HCT116 (cell line): ENCODE results near the gene OPRD1. TPM values are rescaled to one million over a fixed set of nuclear protein-coding genes. Genes with fewer than 3 reads are reported as not detected.

Source experiments
- ATAC-seq: fragments of 200-7000 bp; cut with Tn5 transposase; 2 replicates; pipeline ENCODE4 v1.9.1; 2020; ENCODE audit warnings: mild to moderate bottlenecking, moderate library complexity
- BruUV-seq: library from RNA; stranded (reverse); fragments of 400-500 nt; replicated peaks from 2 replicates; lab custom pipeline; 2021; lab: Mats Ljungman, UMichigan
- CTCF ChIA-PET: fragments of 300-600 bp; sonication (Branson Sonifier 250); formaldehyde crosslinking; loops from one replicate; lab custom pipeline; 2021; ENCODE audit warnings: antibody characterized with exemption; lab: Charles Lee
- POLR2A ChIA-PET: fragments of 300-600, 350-600 bp; sonication (Branson Sonifier 250); formaldehyde crosslinking; loops from one replicate; lab custom pipeline; 2021; ENCODE audit warnings: antibody characterized with exemption; lab: Charles Lee
- RAD21 ChIA-PET, 2 experiments: fragments of 300-600 bp; sonication (Branson Sonifier 250); formaldehyde crosslinking; loops; one replicate each; lab custom pipeline; 2023; ENCODE audit warnings: low total read pairs in 2 of 2; ENCODE audit not compliant: uncharacterized antibody in 2 of 2, unreplicated experiment in 2 of 2, low non-redundant PET in 1 of 2; lab: Charles Lee
- DNase-seq: peaks from one replicate; pipeline ENCODE4 v3.0.0-alpha.2; 2010; ENCODE audit warnings: low read depth, low spot score
- H2AFZ ChIP-seq: fragments of 200-600 bp; shearing (Covaris generic), sonication (generic); 2 replicates; pipeline ENCODE4 v1.6.1; 2017; ENCODE audit warnings: low read depth, mixed run types, mixed read lengths, antibody characterized with exemption, low read length; ENCODE audit not compliant: poor library complexity, severe bottlenecking
- H3K27ac ChIP-seq: 2 replicates; pipeline ENCODE4 v1.5.1; 2012; ENCODE audit warnings: low read depth, low read length
- H3K27me3 ChIP-seq: fragments of 200-600 bp; sonication (generic); 2 replicates; pipeline ENCODE4 v1.6.1; 2016; ENCODE audit warnings: mixed run types, low read length, mixed read lengths; ENCODE audit not compliant: insufficient read depth
- H3K36me3 ChIP-seq, 2 experiments: fragments of 200-500 bp in 1 of 2; fragments of 200-600 bp in 1 of 2; sonication (Bioruptor generic) in 1 of 2; sonication (generic) in 1 of 2; 2 replicates each; pipeline versions ENCODE4 v1.5.1 to v1.6.1; 2014 to 2016; ENCODE audit warnings: low read length in 2 of 2, inconsistent platforms in 1 of 2, mixed read lengths in 1 of 2, mixed run types in 1 of 2; ENCODE audit not compliant: insufficient read depth in 2 of 2, control insufficient read depth in 1 of 2
- H3K4me1 ChIP-seq, 2 experiments: fragments of 200-600 bp in 1 of 2; sonication (generic) in 1 of 2; 2 replicates each; pipeline versions ENCODE4 v1.5.1 to v1.6.1; 2012 to 2017; ENCODE audit warnings: low read length in 2 of 2, inconsistent platforms in 1 of 2, mild to moderate bottlenecking in 1 of 2, mixed read lengths in 1 of 2, mixed run types in 1 of 2, moderate library complexity in 1 of 2; ENCODE audit not compliant: insufficient read depth in 2 of 2, control insufficient read depth in 1 of 2
- H3K4me2 ChIP-seq: fragments of 200-600 bp; sonication (generic); 2 replicates; pipeline ENCODE4 v1.6.1; 2017; ENCODE audit warnings: mixed run types, low read length, mixed read lengths
- H3K4me3 ChIP-seq, 2 experiments: fragments of 200-600 bp in 1 of 2; sonication (generic) in 1 of 2; replicated peaks in 1 of 2; 2 replicates each; pipeline ENCODE4 v1.5.1; 2011 to 2016; ENCODE audit warnings: low read length in 2 of 2, control low read depth in 1 of 2, low read depth in 1 of 2, mild to moderate bottlenecking in 1 of 2, mixed read lengths in 1 of 2, mixed run types in 1 of 2
- H3K79me2 ChIP-seq: fragments of 200-600 bp; sonication (generic); 2 replicates; pipeline ENCODE4 v1.6.1; 2017; ENCODE audit warnings: mild to moderate bottlenecking, mixed run types, low read length, moderate library complexity, mixed read lengths; ENCODE audit not compliant: insufficient read depth
- H3K9ac ChIP-seq: fragments of 200-600 bp; sonication (generic); 2 replicates; pipeline ENCODE4 v1.6.1; 2016; ENCODE audit warnings: low read length, mixed read lengths
- H3K9me2 ChIP-seq: fragments of 200-600 bp; sonication (generic), shearing (Covaris generic); 2 replicates; pipeline ENCODE4 v1.6.1; 2017; ENCODE audit warnings: mixed run types, mild to moderate bottlenecking, moderate library complexity; ENCODE audit not compliant: insufficient read depth
- H3K9me3 ChIP-seq, 2 experiments: fragments of 200-500 bp in 1 of 2; fragments of 200-600 bp in 1 of 2; sonication (Bioruptor generic) in 1 of 2; sonication (generic) in 1 of 2; 2 replicates each; pipeline ENCODE4 v1.6.1; 2014 to 2017; ENCODE audit warnings: low read length in 2 of 2, mixed read lengths in 2 of 2, inconsistent platforms in 1 of 2, low read depth in 1 of 2, mild to moderate bottlenecking in 1 of 2, mixed run types in 1 of 2, moderate library complexity in 1 of 2; ENCODE audit not compliant: control insufficient read depth in 1 of 2, insufficient read depth in 1 of 2
- H4K20me1 ChIP-seq: fragments of 200-600 bp; sonication (generic), shearing (Covaris generic); 2 replicates; pipeline ENCODE4 v1.6.1; 2017; ENCODE audit warnings: mixed run types, mild to moderate bottlenecking, moderate library complexity; ENCODE audit not compliant: insufficient read depth
- CBX3 ChIP-seq: IDR thresholded peaks from 2 replicates; pipeline ENCODE4 v1.6.1; 2012; ENCODE audit warnings: low read depth
- ELF1 ChIP-seq: IDR thresholded peaks from 2 replicates; pipeline ENCODE4 v1.6.1; 2012; ENCODE audit warnings: low read depth, borderline replicate concordance
- EZH2 ChIP-seq: fragments of 200-600 bp; sonication (generic); IDR thresholded peaks from 2 replicates; pipeline ENCODE4 v1.6.1; 2017; ENCODE audit warnings: antibody characterized with exemption, mixed run types
- REST ChIP-seq: IDR thresholded peaks from 2 replicates; pipeline ENCODE4 v1.6.1; 2012; ENCODE audit warnings: low read depth
- SP1 ChIP-seq: IDR thresholded peaks from 2 replicates; pipeline ENCODE4 v1.6.1; 2012; ENCODE audit warnings: low read depth
- TCF7L2 ChIP-seq: IDR thresholded peaks from 2 replicates; pipeline ENCODE4 v1.7.0; 2011; ENCODE audit warnings: borderline replicate concordance, inconsistent platforms; ENCODE audit not compliant: insufficient read depth, insufficient read length; ENCODE audit errors: extremely low read depth
- ZFX ChIP-seq: fragments of 450-650 bp; IDR thresholded peaks from 2 replicates; pipeline ENCODE4 v1.6.1; 2017
- intact Hi-C: fragments of 100-400 bp; cut with micrococcal nuclease; formaldehyde crosslinking; loops from 2 replicates; pipeline ENCODE4 v1.10.0; 2022
- total RNA-seq: library from RNA; stranded (reverse); gene quantifications from one replicate; pipeline ENCODE4 v1.2.1, GENCODE V29; 2021; ENCODE audit not compliant: unreplicated experiment
- TF ChIP-seq, protein P1 (sequence below): IDR thresholded peaks from 2 replicates; pipeline ENCODE4 v1.6.1; 2012

Gene OPRD1
- total RNA-seq, 1 experiment from 2014 or later, result not detected

DNA sequence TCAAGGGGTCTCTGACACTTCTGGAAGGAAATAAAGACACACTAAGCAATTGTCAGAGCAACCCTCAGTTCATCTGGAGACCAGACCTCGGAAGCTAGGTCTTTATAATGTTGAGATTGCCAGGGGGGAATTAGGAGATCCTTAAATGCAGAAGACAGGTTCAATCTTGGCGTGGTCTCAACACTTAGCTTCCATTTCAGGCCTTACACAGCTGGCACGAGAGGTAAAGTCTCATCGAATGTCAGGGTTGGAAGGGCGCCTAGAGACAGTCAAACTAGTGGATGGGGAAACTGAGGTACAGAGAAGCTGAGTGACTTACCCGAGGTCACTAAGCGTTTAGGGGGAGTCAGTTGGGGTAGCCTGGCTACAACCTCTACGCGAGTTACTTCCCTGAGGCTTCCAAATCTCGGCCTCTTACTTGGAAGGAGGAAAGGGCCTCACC is 101.8 kb downstream of the OPRD1 start:
- no peak for TF ChIP-seq ELF1
- no peak for TF ChIP-seq EZH2
- TF ChIP-seq, all 23 proteins: peak for 0
- RAD21 ChIA-PET, result interaction anchor here in 1 of 2 experiments (1.5 kb wide), 1 partner anchor 29 kb away, joined by 3 read pairs; no protein-coding TSS in a partner anchor

DNA sequence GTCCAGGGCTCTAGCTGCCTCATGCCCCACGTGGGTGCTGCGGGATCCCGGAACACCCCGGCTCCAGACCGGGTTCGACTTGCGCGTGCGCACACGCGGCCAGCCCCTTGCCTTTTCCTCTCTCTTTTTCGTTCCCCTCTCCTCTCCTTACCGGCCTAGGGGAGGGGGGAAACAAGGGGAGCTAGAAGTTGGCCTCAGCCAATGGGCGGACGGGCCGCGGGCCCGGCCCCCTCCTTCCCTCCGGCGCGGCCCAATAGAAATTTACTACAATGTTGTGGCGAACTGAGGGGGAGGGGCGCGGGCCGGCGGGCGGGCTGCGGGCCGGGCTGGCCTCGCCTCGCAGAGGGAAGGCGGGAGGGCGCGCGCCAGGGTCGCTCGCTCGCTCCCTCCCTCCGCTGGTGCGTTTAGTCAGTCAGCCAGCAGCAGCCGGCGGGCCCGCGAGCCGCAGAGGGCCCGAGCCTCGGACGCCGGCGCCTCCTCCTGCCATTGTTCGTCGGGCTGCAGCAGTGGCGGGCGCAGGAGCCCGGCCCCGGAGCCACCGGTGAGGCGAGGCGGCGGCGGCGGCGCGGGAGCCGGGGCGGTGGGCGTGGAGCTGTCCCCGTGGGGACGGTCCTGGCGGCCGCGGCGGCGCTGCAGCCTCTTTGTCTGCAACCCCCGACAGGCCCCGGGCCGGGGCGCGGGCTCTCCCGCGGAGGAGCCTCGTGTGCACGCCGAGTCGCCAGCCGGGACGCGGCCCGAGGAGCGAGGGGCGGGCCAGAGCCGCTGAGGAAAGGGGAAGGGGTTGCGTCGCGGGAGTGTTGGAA is 102.5 kb downstream of the OPRD1 start, which contains the start of gene EPB41:
TSS of gene EPB41 (plus strand) at position 342 of the 803 bp plus-strand sequence. CDS start 72,869 bp downstream, outside the sequence.
- Histone ChIP-seq H3K4me1 (peaks cover 13 to 21% of the 10 kb centered on the region in 2 experiments), H3K27ac (peak within 1 kb of the TSS; percentile 38; the same call in 1 of the 2 replicates), H3K9me3 (no peaks in the 10 kb centered on the region), H3K79me2 (peaks cover 23% of the 10 kb centered on the region), H3K9me2 (no peaks in the 10 kb centered on the region), H3K4me3 (peak within 1 kb of the TSS; percentile 38 to 60), H4K20me1 (no peaks in the 10 kb centered on the region), H3K27me3 (no peaks in the 10 kb centered on the region), H2AFZ (no peak within 1 kb of the TSS), H3K36me3 (no peaks in the 10 kb centered on the region), H3K9ac (peak within 1 kb of the TSS; percentile 63), H3K4me2 (peak within 1 kb of the TSS; percentile 86)
- intact Hi-C loops, result no loop called here
- POLR2A ChIA-PET, result interaction anchor here (0.6 to 1.4 kb wide), 6 partner anchors 10 to 411 kb away, joined by 3 to 5 read pairs (median 4); partner anchors contain the start of gene RNU11
- ATAC-seq (peak; percentile 96), DNase-seq (peak; percentile 79)
- CTCF ChIA-PET, result interaction anchor here (0.8 to 1.2 kb wide), 4 partner anchors 14 to 32 kb away, joined by 3 to 5 read pairs (median 3); no protein-coding TSS in a partner anchor
- TF ChIP-seq SP1 (peak; percentile 53; the same call in 1 of the 2 replicates), TCF7L2 (no peak), REST (no peak), ZFX (peak; percentile 47), CBX3 (no peak), EZH2 (no peak)
- TF ChIP-seq, protein P1, sequence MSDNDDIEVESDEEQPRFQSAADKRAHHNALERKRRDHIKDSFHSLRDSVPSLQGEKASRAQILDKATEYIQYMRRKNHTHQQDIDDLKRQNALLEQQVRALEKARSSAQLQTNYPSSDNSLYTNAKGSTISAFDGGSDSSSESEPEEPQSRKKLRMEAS, result peak; percentile 58
- BruUV-seq, result no TSS peak
- RAD21 ChIA-PET, result interaction anchor here in 1 of 2 experiments (1.5 kb wide), 1 partner anchor 29 kb away, joined by 3 read pairs; no protein-coding TSS in a partner anchor

More for the DNA sequence above, 101.8 kb downstream of the OPRD1 start:
- Histone ChIP-seq H3K27ac (0 out of 2 replicates have a peak overlapping the region, but pooled peaks have one; percentile 18), H3K4me1 (peaks cover 13 to 21% of the 10 kb centered on the region in 2 experiments), H3K9me3 (no peaks in the 10 kb centered on the region), H3K27me3 (no peaks in the 10 kb centered on the region), H4K20me1 (no peaks in the 10 kb centered on the region), H3K9ac (peak overlapping the region; percentile 63), H3K4me3 (peak overlapping the region; percentile 23 to 60), H3K4me2 (peak overlapping the region; percentile 86), H3K79me2 (peaks cover 22% of the 10 kb centered on the region), H3K36me3 (no peaks in the 10 kb centered on the region), H3K9me2 (no peaks in the 10 kb centered on the region), H2AFZ (no peak overlapping the region)
- BruUV-seq, result no TSS peak
- POLR2A ChIA-PET, result interaction anchor here (1.0 to 1.4 kb wide), 5 partner anchors 10 to 332 kb away, joined by 3 to 5 read pairs (median 3); partner anchors contain the start of gene RNU11
- intact Hi-C loops, result no loop called here
- ATAC-seq, result no peak
- CTCF ChIA-PET, result interaction anchor here (0.8 to 1.2 kb wide), 4 partner anchors 15 to 32 kb away, joined by 3 to 5 read pairs (median 3); no protein-coding TSS in a partner anchor
- no peak for DNase-seq
